ENCODE results near the gene SIRT3. TPM values are rescaled to one million over a fixed set of nuclear protein-coding genes. Genes with fewer than 3 reads are reported as not detected.
A peak's percentile ranks its signal among the peaks of the same experiment; 100 is the strongest.

Gene SIRT3
- total RNA-seq, 3 donors from 2014 or later (not counting 1 experiment from before 2014, with no cell fraction given) = 20.1 to 24.2 (median 21.2) TPM

GRCh38 chr11:250740-251299 lies 14.7 kb upstream of the SIRT3 start:
- ATAC-seq = peak; percentile 93 to 100 (median 97)
- H3K27ac ChIP-seq (ENCODE audit: low read length) = no peak overlapping the region
- Mint-ChIP-seq H3K4me1 (peaks cover 0 to 13% of the 10 kb centered on the region in 2 donors), H3K27ac (peak overlapping the region in 1 of 2 donors; percentile 40), H3K27me3 (ENCODE audit: low read depth in 2 of 2) (no peaks in the 10 kb centered on the region), H3K4me3 (no peak overlapping the region), H3K9me3 (no peaks in the 10 kb centered on the region), H3K36me3 (peaks cover 33% of the 10 kb centered on the region)
- DNase-seq = peak; percentile 73 to 90
- WGBS (ENCODE audit: insufficient coverage) = 58% methylated on average over 10 of the region's 10 CpGs
- TF ChIP-seq CTCF (IDR thresholded peaks at IDR 0.05) = peak; percentile 67
- no peaks in the 10 kb centered on the region for H3K27me3 ChIP-seq (ENCODE audit: control insufficient read depth, insufficient read depth, low read length)
- no peak overlapping the region for H3K4me3 ChIP-seq (ENCODE audit: low read length)
- intact Hi-C loops (cut with micrococcal nuclease) = loop anchor here (2.0 to 5.0 kb wide), 3 partner anchors 56 to 196 kb away; partner anchors contain the start of gene IFITM2
- peaks cover 64% of the 10 kb centered on the region for H3K36me3 ChIP-seq (ENCODE audit: control insufficient read depth, insufficient read depth, low read length)
- H3K4me1 ChIP-seq (ENCODE audit: control insufficient read depth, insufficient read depth, low read length) = peaks cover 5% of the 10 kb centered on the region
- no peaks in the 10 kb centered on the region for H3K9me3 ChIP-seq (ENCODE audit: control insufficient read depth, insufficient read depth, low read length)

GRCh38 chr11:250274-250673 lies 14.1 kb upstream of the SIRT3 start:
- peak in 1 of 2 donors; percentile 19 for DNase-seq
- Mint-ChIP-seq H3K36me3 (peaks cover 33% of the 10 kb centered on the region), H3K9me3 (no peaks in the 10 kb centered on the region), H3K4me1 (peaks cover 0 to 13% of the 10 kb centered on the region in 2 donors), H3K27me3 (ENCODE audit: low read depth in 2 of 2) (no peaks in the 10 kb centered on the region), H3K27ac (no peak overlapping the region), H3K4me3 (no peak overlapping the region)
- no peaks in the 10 kb centered on the region for H3K27me3 ChIP-seq (ENCODE audit: control insufficient read depth, insufficient read depth, low read length)
- no peak overlapping the region for H3K27ac ChIP-seq (ENCODE audit: low read length)
- peaks cover 68% of the 10 kb centered on the region for H3K36me3 ChIP-seq (ENCODE audit: control insufficient read depth, insufficient read depth, low read length)
- H3K4me1 ChIP-seq (ENCODE audit: control insufficient read depth, insufficient read depth, low read length) = peaks cover 5% of the 10 kb centered on the region
- no peak overlapping the region for H3K4me3 ChIP-seq (ENCODE audit: low read length)
- no peak for ATAC-seq
- intact Hi-C loops (cut with micrococcal nuclease) = loop anchor here (2.0 to 5.0 kb wide), 3 partner anchors 57 to 197 kb away; partner anchors contain the start of gene IFITM2
- WGBS (ENCODE audit: insufficient coverage) = 96% methylated on average over 5 of the region's 5 CpGs
- H3K9me3 ChIP-seq (ENCODE audit: control insufficient read depth, insufficient read depth, low read length) = no peaks in the 10 kb centered on the region
- TF ChIP-seq CTCF (IDR thresholded peaks at IDR 0.05) = no peak

GRCh38 chr11:249062-249461 lies 12.9 kb upstream of the SIRT3 start:
- H3K36me3 Mint-ChIP-seq = peaks cover 33% of the 10 kb centered on the region

More at GRCh38 chr11:249062-249461, 12.9 kb upstream of the SIRT3 start:
- Histone ChIP-seq H3K9me3 (ENCODE audit: control insufficient read depth, insufficient read depth, low read length) (no peaks in the 10 kb centered on the region), H3K27ac (ENCODE audit: low read length) (no peak overlapping the region), H3K27me3 (ENCODE audit: control insufficient read depth, insufficient read depth, low read length) (no peaks in the 10 kb centered on the region), H3K4me1 (ENCODE audit: control insufficient read depth, insufficient read depth, low read length) (peaks cover 5% of the 10 kb centered on the region), H3K4me3 (ENCODE audit: low read length) (no peak overlapping the region), H3K36me3 (ENCODE audit: control insufficient read depth, insufficient read depth, low read length) (peaks cover 79% of the 10 kb centered on the region)
- H3K4me3 Mint-ChIP-seq = no peak overlapping the region
- intact Hi-C loops (cut with micrococcal nuclease) = no loop called here
- ATAC-seq (no peak), DNase-seq (no peak)
- peaks cover 0 to 13% of the 10 kb centered on the region in 2 donors for H3K4me1 Mint-ChIP-seq
- H3K9me3 Mint-ChIP-seq = no peaks in the 10 kb centered on the region
- WGBS (ENCODE audit: insufficient coverage) = 80% methylated on average over 8 of the region's 8 CpGs
- no peak for TF ChIP-seq CTCF (IDR thresholded peaks at IDR 0.05)
- H3K27me3 Mint-ChIP-seq (ENCODE audit: low read depth in 2 of 2) = no peaks in the 10 kb centered on the region
- no peak overlapping the region for H3K27ac Mint-ChIP-seq

Data from natural killer cell (primary cell).